HCT116 (cell line): ENCODE data around the gene DIP2B. TPM values are rescaled to one million over a fixed set of nuclear protein-coding genes. Genes with fewer than 3 reads are reported as not detected.

Source experiments
- ATAC-seq: fragments of 200-7000 bp; cut with Tn5 transposase; 2 replicates; pipeline ENCODE4 v1.9.1; 2020; ENCODE audit warnings: mild to moderate bottlenecking, moderate library complexity
- BruUV-seq: library from RNA; stranded (reverse); fragments of 400-500 nt; replicated peaks from 2 replicates; lab custom pipeline; 2021; lab: Mats Ljungman, UMichigan
- CTCF ChIA-PET: fragments of 300-600 bp; sonication (Branson Sonifier 250); formaldehyde crosslinking; loops from one replicate; lab custom pipeline; 2021; ENCODE audit warnings: antibody characterized with exemption; lab: Charles Lee
- POLR2A ChIA-PET: fragments of 300-600, 350-600 bp; sonication (Branson Sonifier 250); formaldehyde crosslinking; loops from one replicate; lab custom pipeline; 2021; ENCODE audit warnings: antibody characterized with exemption; lab: Charles Lee
- RAD21 ChIA-PET, 2 experiments: fragments of 300-600 bp; sonication (Branson Sonifier 250); formaldehyde crosslinking; loops; one replicate each; lab custom pipeline; 2023; ENCODE audit warnings: low total read pairs in 2 of 2; ENCODE audit not compliant: uncharacterized antibody in 2 of 2, unreplicated experiment in 2 of 2, low non-redundant PET in 1 of 2; lab: Charles Lee
- DNase-seq: peaks from one replicate; pipeline ENCODE4 v3.0.0-alpha.2; 2010; ENCODE audit warnings: low read depth, low spot score
- H2AFZ ChIP-seq: fragments of 200-600 bp; shearing (Covaris generic), sonication (generic); 2 replicates; pipeline ENCODE4 v1.6.1; 2017; ENCODE audit warnings: low read depth, mixed run types, mixed read lengths, antibody characterized with exemption, low read length; ENCODE audit not compliant: poor library complexity, severe bottlenecking
- H3K27ac ChIP-seq: 2 replicates; pipeline ENCODE4 v1.5.1; 2012; ENCODE audit warnings: low read depth, low read length
- H3K27me3 ChIP-seq: fragments of 200-600 bp; sonication (generic); 2 replicates; pipeline ENCODE4 v1.6.1; 2016; ENCODE audit warnings: mixed run types, low read length, mixed read lengths; ENCODE audit not compliant: insufficient read depth
- H3K36me3 ChIP-seq, 2 experiments: fragments of 200-500 bp in 1 of 2; fragments of 200-600 bp in 1 of 2; sonication (Bioruptor generic) in 1 of 2; sonication (generic) in 1 of 2; 2 replicates each; pipeline versions ENCODE4 v1.5.1 to v1.6.1; 2014 to 2016; ENCODE audit warnings: low read length in 2 of 2, inconsistent platforms in 1 of 2, mixed read lengths in 1 of 2, mixed run types in 1 of 2; ENCODE audit not compliant: insufficient read depth in 2 of 2, control insufficient read depth in 1 of 2
- H3K4me1 ChIP-seq, 2 experiments: fragments of 200-600 bp in 1 of 2; sonication (generic) in 1 of 2; 2 replicates each; pipeline versions ENCODE4 v1.5.1 to v1.6.1; 2012 to 2017; ENCODE audit warnings: low read length in 2 of 2, inconsistent platforms in 1 of 2, mild to moderate bottlenecking in 1 of 2, mixed read lengths in 1 of 2, mixed run types in 1 of 2, moderate library complexity in 1 of 2; ENCODE audit not compliant: insufficient read depth in 2 of 2, control insufficient read depth in 1 of 2
- H3K4me2 ChIP-seq: fragments of 200-600 bp; sonication (generic); 2 replicates; pipeline ENCODE4 v1.6.1; 2017; ENCODE audit warnings: mixed run types, low read length, mixed read lengths
- H3K4me3 ChIP-seq, 2 experiments: fragments of 200-600 bp in 1 of 2; sonication (generic) in 1 of 2; replicated peaks in 1 of 2; 2 replicates each; pipeline ENCODE4 v1.5.1; 2011 to 2016; ENCODE audit warnings: low read length in 2 of 2, control low read depth in 1 of 2, low read depth in 1 of 2, mild to moderate bottlenecking in 1 of 2, mixed read lengths in 1 of 2, mixed run types in 1 of 2
- H3K79me2 ChIP-seq: fragments of 200-600 bp; sonication (generic); 2 replicates; pipeline ENCODE4 v1.6.1; 2017; ENCODE audit warnings: mild to moderate bottlenecking, mixed run types, low read length, moderate library complexity, mixed read lengths; ENCODE audit not compliant: insufficient read depth
- H3K9ac ChIP-seq: fragments of 200-600 bp; sonication (generic); 2 replicates; pipeline ENCODE4 v1.6.1; 2016; ENCODE audit warnings: low read length, mixed read lengths
- H3K9me2 ChIP-seq: fragments of 200-600 bp; sonication (generic), shearing (Covaris generic); 2 replicates; pipeline ENCODE4 v1.6.1; 2017; ENCODE audit warnings: mixed run types, mild to moderate bottlenecking, moderate library complexity; ENCODE audit not compliant: insufficient read depth
- H3K9me3 ChIP-seq, 2 experiments: fragments of 200-500 bp in 1 of 2; fragments of 200-600 bp in 1 of 2; sonication (Bioruptor generic) in 1 of 2; sonication (generic) in 1 of 2; 2 replicates each; pipeline ENCODE4 v1.6.1; 2014 to 2017; ENCODE audit warnings: low read length in 2 of 2, mixed read lengths in 2 of 2, inconsistent platforms in 1 of 2, low read depth in 1 of 2, mild to moderate bottlenecking in 1 of 2, mixed run types in 1 of 2, moderate library complexity in 1 of 2; ENCODE audit not compliant: control insufficient read depth in 1 of 2, insufficient read depth in 1 of 2
- H4K20me1 ChIP-seq: fragments of 200-600 bp; sonication (generic), shearing (Covaris generic); 2 replicates; pipeline ENCODE4 v1.6.1; 2017; ENCODE audit warnings: mixed run types, mild to moderate bottlenecking, moderate library complexity; ENCODE audit not compliant: insufficient read depth
- REST ChIP-seq: IDR thresholded peaks from 2 replicates; pipeline ENCODE4 v1.6.1; 2012; ENCODE audit warnings: low read depth
- SRF ChIP-seq: IDR thresholded peaks from 2 replicates; pipeline ENCODE4 v1.6.1; 2012; ENCODE audit warnings: low read depth
- TCF7L2 ChIP-seq: IDR thresholded peaks from 2 replicates; pipeline ENCODE4 v1.7.0; 2011; ENCODE audit warnings: borderline replicate concordance, inconsistent platforms; ENCODE audit not compliant: insufficient read depth, insufficient read length; ENCODE audit errors: extremely low read depth
- YY1 ChIP-seq: IDR thresholded peaks from 2 replicates; pipeline ENCODE4 v1.6.1; 2011; ENCODE audit warnings: low read length, low read depth, moderate library complexity, mild to moderate bottlenecking; ENCODE audit not compliant: insufficient replicate concordance; ENCODE audit errors: extremely low read depth
- ZBTB33 ChIP-seq: IDR thresholded peaks from 2 replicates; pipeline ENCODE4 v1.6.1; 2011; ENCODE audit warnings: mild to moderate bottlenecking, low read length, moderate library complexity; ENCODE audit not compliant: insufficient replicate concordance; ENCODE audit errors: extremely low read depth
- intact Hi-C: fragments of 100-400 bp; cut with micrococcal nuclease; formaldehyde crosslinking; loops from 2 replicates; pipeline ENCODE4 v1.10.0; 2022
- total RNA-seq: library from RNA; stranded (reverse); gene quantifications from one replicate; pipeline ENCODE4 v1.2.1, GENCODE V29; 2021; ENCODE audit not compliant: unreplicated experiment

DIP2B gene
- total RNA-seq, 1 experiment from 2014 or later = 32.3 TPM

- ChIA-PET RAD21 (no interaction called here), CTCF (no interaction called here), POLR2A (no interaction called here)
- H3K27ac ChIP-seq = no peak overlapping the region
- no peaks in the 10 kb centered on the region for H3K9me3 ChIP-seq
- intact Hi-C loops = no loop called here
- DNase-seq = no peak
- peaks cover 15 to 32% of the 10 kb centered on the region in 2 experiments; a peak in 2 of 4 replicates for H3K36me3 ChIP-seq
- H3K9ac ChIP-seq = no peak overlapping the region
- no peak overlapping the region for H3K4me3 ChIP-seq
- H3K4me1 ChIP-seq = no peaks in the 10 kb centered on the region
- ATAC-seq = no peak
- no peaks in the 10 kb centered on the region for H3K27me3 ChIP-seq
- no peaks in the 10 kb centered on the region for H3K9me2 ChIP-seq
- H3K79me2 ChIP-seq = no peaks in the 10 kb centered on the region
- no peak overlapping the region for H2AFZ ChIP-seq
- no peaks in the 10 kb centered on the region for H4K20me1 ChIP-seq
- no peak for TF ChIP-seq SRF
- TF ChIP-seq TCF7L2 = no peak
- no peak for TF ChIP-seq YY1
- TF ChIP-seq REST = no peak
- no peak for TF ChIP-seq ZBTB33
- no peak overlapping the region for H3K4me2 ChIP-seq
- BruUV-seq = no TSS peak
Observed at GRCh38 chr12:50723865-50724264, 219.1 kb downstream of the DIP2B start.
